ENCODE results near the gene TMEM132D. TPM values are rescaled to one million over a fixed set of nuclear protein-coding genes. Genes with fewer than 3 reads are reported as not detected.
"Not testable (repeated sequence)": the region's sequence is repeated elsewhere in the genome, so short reads cannot be mapped to it uniquely, and the experiment has no call there.

TMEM132D gene
- total RNA-seq, 2 donors from 2014 or later = not detected

DNA sequence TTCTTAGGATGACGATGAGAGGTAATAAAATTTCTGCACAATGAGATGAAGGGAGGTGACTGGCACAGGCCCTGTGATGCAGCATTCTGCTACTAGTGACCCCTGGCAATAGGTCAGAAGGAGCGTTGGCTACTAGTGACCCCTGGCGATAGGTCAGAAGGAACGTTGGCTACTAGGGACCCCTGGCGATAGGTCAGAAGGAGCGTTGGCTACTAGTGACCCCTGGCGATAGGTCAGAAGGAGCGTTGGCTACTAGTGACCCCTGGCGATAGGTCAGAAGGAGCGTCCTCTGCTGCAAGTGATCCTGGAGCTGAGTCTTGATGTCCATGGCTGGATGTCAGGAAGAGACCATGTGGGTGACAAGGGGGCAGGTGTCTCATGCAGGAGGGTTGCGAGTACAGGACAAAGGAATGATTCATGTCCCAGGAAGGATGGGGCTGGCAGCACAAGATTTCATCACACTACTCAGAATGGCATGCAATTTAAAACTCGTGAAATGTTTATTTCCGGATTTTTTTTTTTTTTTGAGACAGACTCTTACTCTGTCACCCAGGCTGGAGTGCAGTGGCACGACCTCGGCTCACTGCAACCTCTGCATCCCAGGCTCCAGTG lies 365.0 kb downstream of the TMEM132D start:
- not testable (repeated sequence) for H3K4me1 Mint-ChIP-seq (ENCODE audit: low read depth); H3K27ac Mint-ChIP-seq; H3K4me3 Mint-ChIP-seq; H3K36me3 Mint-ChIP-seq (ENCODE audit: insufficient read depth in 2 of 2); ATAC-seq (replicated peaks in 1 of 2); H3K9me3 Mint-ChIP-seq; DNase-seq; H3K27me3 Mint-ChIP-seq (ENCODE audit: low read depth)

GRCh38 chr12:129538137-129538536 lies 365.7 kb downstream of the TMEM132D start:
- Mint-ChIP-seq H3K36me3 (ENCODE audit: insufficient read depth in 2 of 2) (no peaks in the 10 kb centered on the region), H3K9me3 (peaks cover 9 to 10% of the 10 kb centered on the region in 2 donors), H3K27me3 (ENCODE audit: low read depth) (no peaks in the 10 kb centered on the region), H3K4me3 (no peak overlapping the region), H3K27ac (no peak overlapping the region), H3K4me1 (ENCODE audit: low read depth) (no peaks in the 10 kb centered on the region)
- DNase-seq (no peak), ATAC-seq (replicated peaks in 1 of 2) (no peak)

- no peaks in the 10 kb centered on the region for H3K4me1 Mint-ChIP-seq (ENCODE audit: low read depth)
- DNase-seq = no peak
- no peak overlapping the region for H3K27ac Mint-ChIP-seq
- H3K27me3 Mint-ChIP-seq (ENCODE audit: low read depth) = no peaks in the 10 kb centered on the region
- peaks cover 0 to 2% of the 10 kb centered on the region in 2 donors for H3K36me3 Mint-ChIP-seq (ENCODE audit: insufficient read depth in 2 of 2)
- ATAC-seq (replicated peaks in 1 of 2) = no peak
- H3K4me3 Mint-ChIP-seq = no peak overlapping the region
- H3K9me3 Mint-ChIP-seq = peaks cover 7 to 8% of the 10 kb centered on the region in 2 donors
These were observed 368.7 kb downstream of the TMEM132D start for GRCh38 chr12:129534966-129535750.

DNA sequence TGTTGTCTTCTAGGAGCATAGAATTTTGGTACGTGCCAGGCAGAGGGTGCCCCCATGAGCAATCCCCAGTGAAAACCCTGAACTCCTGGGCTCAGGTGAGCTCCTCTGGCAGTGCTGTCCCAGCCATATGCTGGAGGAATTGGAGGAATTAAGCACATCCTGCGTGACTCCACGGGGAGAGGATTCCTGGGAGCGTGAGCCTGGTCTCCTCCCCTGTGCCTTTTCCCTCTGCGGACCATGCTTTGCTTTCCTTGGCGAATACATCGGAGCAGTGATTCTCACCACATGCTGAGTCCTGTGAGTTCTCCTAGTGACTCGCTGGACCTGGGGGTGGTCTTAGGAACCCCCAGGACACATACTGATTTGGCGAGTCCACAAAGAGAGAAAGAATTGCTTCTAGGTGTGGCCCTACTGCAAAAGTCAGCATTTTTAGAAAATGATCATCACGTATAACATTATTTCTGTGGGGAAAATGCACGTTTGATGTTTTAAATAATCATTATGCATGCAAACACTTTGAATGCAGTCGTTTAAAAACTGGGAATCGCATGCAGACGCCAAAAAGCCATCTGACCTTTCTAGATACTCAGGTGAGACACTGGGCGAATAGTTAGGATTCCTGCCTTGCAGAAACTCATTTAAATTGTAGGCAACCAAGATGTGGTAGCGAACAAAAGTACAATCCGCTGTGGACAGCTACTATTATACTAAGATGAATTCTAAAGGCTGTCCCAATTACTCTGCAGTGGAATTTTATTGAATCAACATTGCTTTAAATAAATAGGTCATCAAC lies 370.9 kb downstream of the TMEM132D start:
- ATAC-seq (replicated peaks in 1 of 2) (no peak), DNase-seq (no peak)
- Mint-ChIP-seq H3K4me3 (no peak overlapping the region), H3K36me3 (ENCODE audit: insufficient read depth in 2 of 2) (peaks cover 0 to 2% of the 10 kb centered on the region in 2 donors), H3K27ac (no peak overlapping the region), H3K4me1 (ENCODE audit: low read depth) (no peaks in the 10 kb centered on the region), H3K27me3 (ENCODE audit: low read depth) (no peaks in the 10 kb centered on the region), H3K9me3 (peaks cover 7 to 8% of the 10 kb centered on the region in 2 donors)

- ATAC-seq (replicated peaks in 1 of 2) (no peak), DNase-seq (no peak)
- Mint-ChIP-seq H3K4me3 (no peak overlapping the region), H3K4me1 (ENCODE audit: low read depth) (no peaks in the 10 kb centered on the region), H3K9me3 (peaks cover 5 to 8% of the 10 kb centered on the region in 2 donors), H3K36me3 (ENCODE audit: insufficient read depth in 2 of 2) (peaks cover 0 to 2% of the 10 kb centered on the region in 2 donors), H3K27ac (no peak overlapping the region), H3K27me3 (ENCODE audit: low read depth) (no peaks in the 10 kb centered on the region)
These were observed 371.7 kb downstream of the TMEM132D start for GRCh38 chr12:129532082-129532481.

- Mint-ChIP-seq H3K4me1 (ENCODE audit: low read depth) (no peaks in the 10 kb centered on the region), H3K36me3 (ENCODE audit: insufficient read depth in 2 of 2) (peaks cover 0 to 2% of the 10 kb centered on the region in 2 donors), H3K27ac (no peak overlapping the region), H3K4me3 (no peak overlapping the region), H3K9me3 (peaks cover 5 to 8% of the 10 kb centered on the region in 2 donors), H3K27me3 (ENCODE audit: low read depth) (no peaks in the 10 kb centered on the region)
- DNase-seq = no peak
- ATAC-seq (replicated peaks in 1 of 2) = no peak
These were observed 372.8 kb downstream of the TMEM132D start for GRCh38 chr12:129530984-129531383.

GRCh38 chr12:129530517-129530916 lies 373.3 kb downstream of the TMEM132D start:
- Mint-ChIP-seq H3K27ac (no peak overlapping the region), H3K4me1 (ENCODE audit: low read depth) (no peaks in the 10 kb centered on the region), H3K4me3 (no peak overlapping the region), H3K27me3 (ENCODE audit: low read depth) (no peaks in the 10 kb centered on the region), H3K9me3 (peaks cover 4 to 10% of the 10 kb centered on the region in 2 donors), H3K36me3 (ENCODE audit: insufficient read depth in 2 of 2) (peaks cover 0 to 2% of the 10 kb centered on the region in 2 donors)
- DNase-seq = no peak
- no peak for ATAC-seq (replicated peaks in 1 of 2)

- DNase-seq = no peak
- Mint-ChIP-seq H3K4me1 (ENCODE audit: low read depth) (no peaks in the 10 kb centered on the region), H3K9me3 (peaks cover 2 to 4% of the 10 kb centered on the region in 2 donors), H3K4me3 (no peak overlapping the region), H3K27me3 (ENCODE audit: low read depth) (no peaks in the 10 kb centered on the region), H3K36me3 (ENCODE audit: insufficient read depth in 2 of 2) (peaks cover 0 to 4% of the 10 kb centered on the region in 2 donors), H3K27ac (no peak overlapping the region)
- no peak for ATAC-seq (replicated peaks in 1 of 2)
These were observed 376.3 kb downstream of the TMEM132D start for GRCh38 chr12:129527506-129527905.

GRCh38 chr12:129523621-129524020 lies 380.2 kb downstream of the TMEM132D start:
- no peaks in the 10 kb centered on the region for H3K4me1 Mint-ChIP-seq (ENCODE audit: low read depth)
- peaks cover 1 to 3% of the 10 kb centered on the region in 2 donors for H3K9me3 Mint-ChIP-seq
- H3K4me3 Mint-ChIP-seq = no peak overlapping the region
- peaks cover 0 to 2% of the 10 kb centered on the region in 2 donors for H3K36me3 Mint-ChIP-seq (ENCODE audit: insufficient read depth in 2 of 2)
- ATAC-seq (replicated peaks in 1 of 2) (no peak), DNase-seq (no peak)
- H3K27me3 Mint-ChIP-seq (ENCODE audit: low read depth) = no peaks in the 10 kb centered on the region
- no peak overlapping the region for H3K27ac Mint-ChIP-seq

DNA sequence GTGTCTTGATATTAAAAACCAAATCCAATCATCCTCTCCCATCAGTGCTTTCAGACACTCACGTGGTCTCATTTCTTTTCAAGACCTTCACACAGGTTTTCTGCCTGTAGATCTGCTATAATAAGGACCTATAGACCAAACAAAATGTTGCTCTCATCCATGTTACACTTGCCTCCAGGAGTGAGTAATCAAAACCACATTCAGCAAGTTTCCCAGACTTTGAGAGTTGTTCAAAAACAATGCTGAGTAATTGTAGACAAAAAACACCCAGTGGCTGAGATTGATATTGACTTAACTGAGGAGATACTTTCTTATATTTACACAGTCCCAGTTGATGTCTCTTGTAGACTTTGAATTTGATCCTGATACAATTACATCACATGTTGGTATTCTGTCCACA lies 383.1 kb downstream of the TMEM132D start:
- ATAC-seq (replicated peaks in 1 of 2) (no peak), DNase-seq (no peak)
- peaks cover 0 to 2% of the 10 kb centered on the region in 2 donors for H3K36me3 Mint-ChIP-seq (ENCODE audit: insufficient read depth in 2 of 2)
- no peaks in the 10 kb centered on the region for H3K4me1 Mint-ChIP-seq (ENCODE audit: low read depth)
- H3K27ac Mint-ChIP-seq = no peak overlapping the region
- no peak overlapping the region for H3K4me3 Mint-ChIP-seq
- H3K9me3 Mint-ChIP-seq = peaks cover 3 to 6% of the 10 kb centered on the region in 2 donors
- H3K27me3 Mint-ChIP-seq (ENCODE audit: low read depth) = no peaks in the 10 kb centered on the region

DNA sequence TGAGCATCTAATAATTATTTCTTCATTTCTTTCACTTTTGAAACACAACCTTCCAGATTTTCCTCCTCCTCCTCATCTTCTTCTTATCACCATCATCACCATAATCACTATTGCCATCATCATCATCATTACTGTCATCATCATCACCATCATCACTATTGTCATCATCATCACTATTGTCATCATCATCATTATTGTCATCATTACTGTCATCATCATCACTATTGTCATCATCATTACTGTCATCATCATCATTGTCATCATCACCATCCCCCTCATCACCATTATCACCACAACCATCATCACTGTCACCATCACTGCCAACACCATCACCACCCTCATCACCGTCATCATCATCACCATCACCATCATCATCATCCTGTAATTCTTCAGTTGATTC lies 400.0 kb downstream of the TMEM132D start:
- ATAC-seq (replicated peaks in 1 of 2) (no peak), DNase-seq (no peak)
- Mint-ChIP-seq H3K27me3 (ENCODE audit: low read depth) (no peaks in the 10 kb centered on the region), H3K36me3 (ENCODE audit: insufficient read depth in 2 of 2) (no peaks in the 10 kb centered on the region), H3K4me1 (ENCODE audit: low read depth) (no peaks in the 10 kb centered on the region), H3K4me3 (no peak overlapping the region), H3K9me3 (peaks cover 1 to 4% of the 10 kb centered on the region in 2 donors), H3K27ac (no peak overlapping the region)

DNA sequence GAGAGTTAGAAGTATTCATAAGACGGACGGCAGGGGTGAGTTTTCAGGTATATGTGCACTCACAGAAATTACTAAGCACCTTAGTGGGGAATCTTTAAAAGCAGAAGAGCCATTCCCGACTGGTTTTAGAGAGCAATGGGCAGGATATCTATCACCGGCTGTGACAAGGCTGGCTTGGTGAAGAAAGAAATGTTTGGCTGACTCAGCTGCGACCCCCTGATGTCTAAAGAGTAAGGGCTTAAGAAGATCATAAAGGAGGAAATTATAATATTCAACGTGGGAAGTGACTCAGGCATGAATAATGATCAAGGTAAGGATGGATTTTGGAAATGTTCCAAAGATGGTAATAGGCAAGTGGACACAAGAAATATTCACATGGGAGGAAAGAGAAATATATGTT lies 407.6 kb downstream of the TMEM132D start:
- ATAC-seq (replicated peaks in 1 of 2) (no peak), DNase-seq (no peak)
- H3K4me3 Mint-ChIP-seq = no peak overlapping the region
- no peaks in the 10 kb centered on the region for H3K4me1 Mint-ChIP-seq (ENCODE audit: low read depth)
- peaks cover 0 to 9% of the 10 kb centered on the region in 2 donors for H3K9me3 Mint-ChIP-seq
- H3K27ac Mint-ChIP-seq = no peak overlapping the region
- no peaks in the 10 kb centered on the region for H3K36me3 Mint-ChIP-seq (ENCODE audit: insufficient read depth in 2 of 2)
- no peaks in the 10 kb centered on the region for H3K27me3 Mint-ChIP-seq (ENCODE audit: low read depth)

DNA sequence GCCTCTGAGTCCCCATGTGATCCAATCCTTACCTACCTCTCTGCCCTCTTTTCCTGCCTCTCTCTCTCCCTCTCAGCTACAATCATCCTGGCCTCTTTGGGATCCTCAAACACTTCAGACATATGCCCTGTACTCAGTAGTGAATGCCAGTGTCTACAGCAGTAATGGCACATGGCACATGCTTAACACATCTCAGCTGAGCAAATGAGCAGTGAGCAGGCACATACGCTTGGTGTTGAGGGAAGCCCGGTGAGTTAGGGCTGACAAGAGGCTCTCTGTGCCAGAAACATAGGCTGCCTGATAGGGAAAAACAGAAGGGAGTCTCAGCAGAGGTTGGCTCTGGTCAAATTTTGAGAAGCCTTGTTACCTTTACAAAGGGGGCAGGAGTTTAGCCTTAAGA lies 409.1 kb downstream of the TMEM132D start:
- no peak for ATAC-seq (replicated peaks in 1 of 2)
- no peak for DNase-seq

More for the DNA sequence above, 409.1 kb downstream of the TMEM132D start:
- no peak overlapping the region for H3K4me3 Mint-ChIP-seq
- no peak overlapping the region for H3K27ac Mint-ChIP-seq
- H3K27me3 Mint-ChIP-seq (ENCODE audit: low read depth) = no peaks in the 10 kb centered on the region
- peaks cover 1 to 11% of the 10 kb centered on the region in 2 donors for H3K9me3 Mint-ChIP-seq
- peaks cover 0 to 2% of the 10 kb centered on the region in 2 donors for H3K36me3 Mint-ChIP-seq (ENCODE audit: insufficient read depth in 2 of 2)
- no peaks in the 10 kb centered on the region for H3K4me1 Mint-ChIP-seq (ENCODE audit: low read depth)

Measured in activated T-cell treated with anti-CD3 and anti-CD28 coated beads, Interleukin-2, amount 50 U/mL, for 72 hours (primary cell).